HepG2 (cell line): Measurements from ENCODE around the gene IGFLR1. TPM values are rescaled to one million over a fixed set of nuclear protein-coding genes. Genes with fewer than 3 reads are reported as not detected.

Experiments used
- DRAP1 ChIP-seq: IDR thresholded peaks from 2 replicates; pipeline ENCODE4 v1.6.1; 2016; ENCODE audit warnings: missing genetic modification reagents, missing compliant biosample characterization
- FLYWCH1 ChIP-seq: sonication (generic); formaldehyde crosslinking; IDR thresholded peaks from 2 replicates; pipeline ENCODE4 v1.8.1; 2023; ENCODE audit warnings: mild to moderate bottlenecking, missing genetic modification reagents
- IKZF1 ChIP-seq: fragments of 450-650 bp; IDR thresholded peaks from 2 replicates; pipeline ENCODE4 v1.7.1; 2016
- KMT2B ChIP-seq: IDR thresholded peaks from 2 replicates; pipeline ENCODE4 v1.6.1; 2016; ENCODE audit warnings: missing genetic modification reagents, missing compliant biosample characterization
- MBNL3 ChIP-seq: fragments of 250-450 bp; sonication (Bioruptor Pico); conservative IDR thresholded peaks from 2 replicates; pipeline ENCODE4 v1.8.0; 2022; ENCODE audit warnings: mild to moderate bottlenecking, inconsistent platforms
- MXD3 ChIP-seq: IDR thresholded peaks from 2 replicates; pipeline ENCODE4 v1.6.1; 2016; ENCODE audit warnings: mild to moderate bottlenecking, missing biosample characterization, missing genetic modification reagents
- NCOA5 ChIP-seq: sonication (generic); formaldehyde crosslinking; IDR thresholded peaks from 2 replicates; pipeline ENCODE4 v1.4.0; 2020; ENCODE audit warnings: missing genetic modification reagents
- RAD51 ChIP-seq: fragments of 450-650 bp; IDR thresholded peaks from 2 replicates; pipeline ENCODE4 v1.6.1; 2016; ENCODE audit warnings: borderline replicate concordance
- RFX5 ChIP-seq: IDR thresholded peaks from 2 replicates; pipeline ENCODE4 v1.6.1; 2011; ENCODE audit warnings: low read depth, low read length, improper control_type of control experiment
- TAF15 ChIP-seq: fragments of 200-400 bp; formaldehyde crosslinking; IDR thresholded peaks from one replicate; pipeline ENCODE4 v1.6.1; 2018; ENCODE audit warnings: mild to moderate bottlenecking, low read depth, low read length; ENCODE audit not compliant: poor library complexity, severe bottlenecking
- U2AF1 ChIP-seq: fragments of 200-400 bp; formaldehyde crosslinking; optimal IDR thresholded peaks from 2 replicates; pipeline ENCODE3; 2017; ENCODE audit warnings: mild to moderate bottlenecking, low read depth, low read length
- XBP1 ChIP-seq: sonication (generic); formaldehyde crosslinking; IDR thresholded peaks from 2 replicates; pipeline ENCODE4 v1.5.0; 2020; ENCODE audit warnings: missing genetic modification reagents
- ZBTB7B ChIP-seq: sonication (generic); formaldehyde crosslinking; IDR thresholded peaks from 2 replicates; pipeline ENCODE4 v1.4.0; 2020; ENCODE audit warnings: missing genetic modification reagents
- ZFAT ChIP-seq: sonication (generic); formaldehyde crosslinking; conservative IDR thresholded peaks from 2 replicates; pipeline ENCODE4 v1.8.1; 2023; ENCODE audit warnings: missing genetic modification reagents, inconsistent platforms
- ZFP36L1 ChIP-seq: sonication (generic); formaldehyde crosslinking; IDR thresholded peaks from 2 replicates; pipeline ENCODE4 v1.8.0; 2022; ENCODE audit warnings: mild to moderate bottlenecking, missing genetic modification reagents, moderate library complexity
- ZFX ChIP-seq: sonication (generic); formaldehyde crosslinking; IDR thresholded peaks from 2 replicates; pipeline ENCODE4 v1.4.0; 2020; ENCODE audit warnings: mild to moderate bottlenecking, low read depth, missing genetic modification reagents, moderate library complexity
- ZNF160 ChIP-seq: sonication (generic); formaldehyde crosslinking; IDR thresholded peaks from 2 replicates; pipeline ENCODE4 v1.8.0; 2022; ENCODE audit warnings: mild to moderate bottlenecking, inconsistent platforms, missing genetic modification reagents
- ZNF782 ChIP-seq: sonication (generic); formaldehyde crosslinking; IDR thresholded peaks from 2 replicates; pipeline ENCODE4 v1.4.0; 2020; ENCODE audit warnings: missing genetic modification reagents, mild to moderate bottlenecking, borderline replicate concordance
- ZNF800 ChIP-seq: sonication (generic); formaldehyde crosslinking; IDR thresholded peaks from 2 replicates; pipeline ENCODE4 v1.4.0; 2020; ENCODE audit warnings: missing genetic modification reagents
- polyA plus RNA-seq, 8 experiments: library from polyadenylated mRNA; depleted of rRNA in 3 of 8; stranded (reverse) in 7 of 8; unstranded in 1 of 8; fragments of >200 nt; fragmentation: Illumina TruSeq in 4 of 8; extraction: Trizol in 4 of 8; gene quantifications; 2 replicates each; pipeline versions ENCODE4 v1.2.1 to v1.2.3, GENCODE V29; 2011 to 2016; ENCODE audit warnings: low read depth in 4 of 8, missing spikeins in 1 of 8, mixed read lengths in 1 of 8; ENCODE audit not compliant: insufficient read depth in 1 of 8
- total RNA-seq, 5 experiments: library from RNA; depleted of rRNA; stranded (reverse); fragments of >200 nt; fragmentation: Illumina TruSeq; extraction: Trizol; gene quantifications; 2 replicates each; pipeline ENCODE4 v1.2.3, GENCODE V29; 2016; ENCODE audit warnings: low read depth in 1 of 5
- TF ChIP-seq, protein P1 (sequence below): sonication (generic); formaldehyde crosslinking; IDR thresholded peaks from 2 replicates; pipeline ENCODE4 v1.4.0; 2020; ENCODE audit warnings: mild to moderate bottlenecking, missing genetic modification reagents

Gene IGFLR1
- total and polyA plus RNA-seq, 2 of the 13 experiments (the other 11 are each of a cell fraction or from before 2014, with no cell fraction given) = 5.4 to 8.9 TPM

- TF ChIP-seq, protein P1, sequence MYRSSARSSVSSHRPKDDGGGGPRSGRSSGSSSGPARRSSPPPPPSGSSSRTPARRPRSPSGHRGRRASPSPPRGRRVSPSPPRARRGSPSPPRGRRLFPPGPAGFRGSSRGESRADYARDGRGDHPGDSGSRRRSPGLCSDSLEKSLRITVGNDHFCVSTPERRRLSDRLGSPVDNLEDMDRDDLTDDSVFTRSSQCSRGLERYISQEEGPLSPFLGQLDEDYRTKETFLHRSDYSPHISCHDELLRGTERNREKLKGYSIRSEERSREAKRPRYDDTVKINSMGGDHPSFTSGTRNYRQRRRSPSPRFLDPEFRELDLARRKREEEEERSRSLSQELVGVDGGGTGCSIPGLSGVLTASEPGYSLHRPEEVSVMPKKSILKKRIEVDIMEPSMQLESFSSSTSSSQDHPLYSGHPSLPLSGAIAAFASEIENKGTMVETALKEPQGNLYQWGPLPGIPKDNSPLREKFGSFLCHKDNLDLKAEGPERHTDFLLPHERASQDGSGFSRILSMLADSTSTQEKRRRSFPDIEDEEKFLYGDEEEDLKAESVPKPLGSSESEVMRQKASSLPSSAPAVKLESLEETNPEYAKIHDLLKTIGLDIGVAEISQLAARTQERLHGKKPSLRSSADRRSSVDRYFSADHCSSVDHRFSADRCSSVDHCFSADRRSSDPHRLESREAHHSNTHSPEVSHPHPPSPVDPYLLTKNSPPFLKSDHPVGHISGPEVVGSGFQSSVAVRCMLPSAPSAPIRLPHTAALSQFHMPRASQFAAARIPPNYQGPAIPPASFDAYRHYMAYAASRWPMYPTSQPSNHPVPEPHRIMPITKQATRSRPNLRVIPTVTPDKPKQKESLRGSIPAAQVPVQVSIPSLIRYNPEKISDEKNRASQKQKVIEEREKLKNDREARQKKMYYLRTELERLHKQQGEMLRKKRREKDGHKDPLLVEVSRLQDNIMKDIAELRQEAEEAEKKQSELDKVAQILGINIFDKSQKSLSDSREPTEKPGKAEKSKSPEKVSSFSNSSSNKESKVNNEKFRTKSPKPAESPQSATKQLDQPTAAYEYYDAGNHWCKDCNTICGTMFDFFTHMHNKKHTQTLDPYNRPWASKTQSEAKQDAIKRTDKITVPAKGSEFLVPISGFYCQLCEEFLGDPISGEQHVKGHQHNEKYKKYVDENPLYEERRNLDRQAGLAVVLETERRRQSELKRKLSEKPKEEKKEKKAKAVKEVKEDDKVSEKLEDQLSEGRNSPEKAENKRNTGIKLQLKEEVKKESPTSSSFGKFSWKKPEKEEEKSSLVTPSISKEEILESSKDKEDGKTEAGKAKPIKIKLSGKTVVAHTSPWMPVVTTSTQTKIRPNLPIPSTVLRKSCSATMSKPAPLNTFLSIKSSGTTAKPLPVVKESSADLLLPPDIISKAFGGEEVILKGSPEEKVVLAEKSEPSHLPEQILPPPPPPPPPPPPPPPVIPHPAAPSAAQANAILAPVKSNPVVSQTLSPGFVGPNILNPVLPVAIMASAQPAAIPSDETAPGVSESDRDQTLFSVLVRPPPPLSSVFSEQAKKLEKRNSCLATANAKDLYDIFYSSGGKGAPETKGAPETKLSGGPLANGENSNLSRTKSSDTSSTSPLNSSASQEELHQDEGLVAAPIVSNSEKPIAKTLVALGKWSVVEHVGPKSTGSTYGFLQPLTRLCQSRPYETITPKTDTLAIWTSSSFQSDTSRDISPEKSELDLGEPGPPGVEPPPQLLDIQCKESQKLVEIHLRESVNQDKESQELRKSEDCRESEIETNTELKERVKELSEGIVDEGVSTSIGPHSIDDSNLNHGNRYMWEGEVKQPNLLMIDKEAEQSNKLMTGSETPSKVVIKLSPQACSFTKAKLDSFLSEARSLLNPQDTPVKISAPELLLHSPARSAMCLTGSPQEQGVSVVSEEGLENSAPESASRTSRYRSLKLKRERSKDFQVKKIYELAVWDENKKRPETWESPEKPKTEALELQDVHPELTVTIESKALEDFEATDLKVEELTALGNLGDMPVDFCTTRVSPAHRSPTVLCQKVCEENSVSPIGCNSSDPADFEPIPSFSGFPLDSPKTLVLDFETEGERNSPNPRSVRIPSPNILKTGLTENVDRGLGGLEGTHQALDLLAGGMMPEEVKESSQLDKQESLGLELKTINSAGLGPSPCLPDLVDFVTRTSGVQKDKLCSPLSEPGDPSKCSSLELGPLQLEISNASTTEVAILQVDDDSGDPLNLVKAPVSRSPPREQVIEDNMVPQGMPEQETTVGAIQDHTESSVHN = no peak
- TF ChIP-seq DRAP1 (CRISPR knock-in tag) = peak; percentile 85
- peak; percentile 59 for TF ChIP-seq U2AF1
- no peak; the same call in 1 of the 2 replicates for TF ChIP-seq ZNF782 (CRISPR knock-in tag)
- no peak for TF ChIP-seq ZBTB7B
- TF ChIP-seq IKZF1 = no peak
- no peak for TF ChIP-seq ZFP36L1 (CRISPR knock-in tag)
- no peak for TF ChIP-seq MBNL3 (CRISPR knock-in tag)
- TF ChIP-seq NCOA5 (CRISPR knock-in tag) = no peak
- no peak for TF ChIP-seq RAD51
- no peak for TF ChIP-seq ZNF160
- peak; percentile 63; the same call in 1 of the 2 replicates for TF ChIP-seq MXD3 (CRISPR knock-in tag)
- TF ChIP-seq RFX5 = no peak
- TF ChIP-seq FLYWCH1 (CRISPR knock-in tag) = no peak
- peak; percentile 48; the same call in 1 of the 2 replicates for TF ChIP-seq KMT2B (CRISPR knock-in tag)
- TF ChIP-seq ZFAT = no peak
- TF ChIP-seq ZNF800 (CRISPR knock-in tag) = no peak
- TF ChIP-seq TAF15 = no peak
- TF ChIP-seq XBP1 (CRISPR knock-in tag) = no peak
- TF ChIP-seq ZFX (CRISPR knock-in tag) = peak; percentile 94
Observed at GRCh38 chr19:35748106-35749020, 6.1 kb upstream of the IGFLR1 start, which contains the start of gene LIN37 (continued).
